K562 (cell line): ENCODE results near the gene ZNF598. TPM values are rescaled to one million over a fixed set of nuclear protein-coding genes. Genes with fewer than 3 reads are reported as not detected.

ENCODE experiments used
- ARID4B ChIP-seq: sonication (generic); formaldehyde crosslinking; IDR thresholded peaks from 2 replicates; pipeline ENCODE4 v1.8.0; 2022; ENCODE audit warnings: mild to moderate bottlenecking, missing genetic modification reagents
- BCL6 ChIP-seq: fragments of 250-450 bp; sonication (Bioruptor Pico); IDR thresholded peaks from 2 replicates; pipeline ENCODE4 v1.4.0; 2020
- CBFB ChIP-seq: sonication (generic); formaldehyde crosslinking; IDR thresholded peaks from 2 replicates; pipeline ENCODE4 v1.4.0; 2020; ENCODE audit warnings: mild to moderate bottlenecking, missing genetic modification reagents
- E2F6 ChIP-seq, 2 experiments: IDR thresholded peaks; 2 replicates each; pipeline ENCODE4 v1.6.1; 2011; ENCODE audit warnings: borderline replicate concordance in 1 of 2, control low read depth in 1 of 2, low read depth in 1 of 2, low read length in 1 of 2, mild to moderate bottlenecking in 1 of 2, mixed read lengths in 1 of 2, moderate library complexity in 1 of 2; ENCODE audit not compliant: insufficient read depth in 1 of 2, insufficient read length in 1 of 2, poor library complexity in 1 of 2, severe bottlenecking in 1 of 2; ENCODE audit errors: extremely low read depth in 1 of 2
- HSF4 ChIP-seq: fragments of 250-450 bp; sonication (Bioruptor Pico); IDR thresholded peaks from 2 replicates; pipeline ENCODE4 v2.1.2; 2022; ENCODE audit warnings: mild to moderate bottlenecking, moderate library complexity, borderline replicate concordance
- NR2C1 ChIP-seq, 2 experiments: fragments of 450-650 bp; IDR thresholded peaks; 2 replicates each; pipeline ENCODE4 v1.6.1; 2017; ENCODE audit warnings: mild to moderate bottlenecking in 2 of 2, antibody characterized with exemption in 1 of 2, inconsistent platforms in 1 of 2, missing compliant biosample characterization in 1 of 2, missing genetic modification characterization in 1 of 2
- SETDB1 ChIP-seq: IDR thresholded peaks from one replicate; pipeline ENCODE4 v1.6.1; 2012; ENCODE audit warnings: low read length, control low read depth, inconsistent platforms
- TFAM ChIP-seq: fragments of 250-450 bp; sonication (Bioruptor Pico); conservative IDR thresholded peaks from 2 replicates; pipeline ENCODE4 v1.5.0; 2021; ENCODE audit warnings: mild to moderate bottlenecking, moderate library complexity
- ZBTB26 ChIP-seq: fragments of 450-650 bp; formaldehyde crosslinking; IDR thresholded peaks from 2 replicates; pipeline ENCODE4 v1.4.0; 2022; ENCODE audit warnings: missing genetic modification characterization
- ZNF354B ChIP-seq: fragments of 250-450 bp; sonication (Bioruptor Pico); IDR thresholded peaks from 2 replicates; pipeline ENCODE4 v1.4.0; 2020
- polyA plus RNA-seq, 8 experiments: library from polyadenylated mRNA; depleted of rRNA in 4 of 8; stranded (reverse) in 5 of 8; unstranded in 3 of 8; fragments of >200 nt; fragmentation: Nextera tagmentation in 2 of 8; fragmentation: Illumina TruSeq in 1 of 8; extraction: Ambion mirVana in 2 of 8; extraction: Trizol in 1 of 8; gene quantifications; 2 replicates each; pipeline versions ENCODE4 v1.2.1 to v1.2.3, GENCODE V29; 2011 to 2014; ENCODE audit warnings: inconsistent platforms in 1 of 8, missing spikeins in 1 of 8
- total RNA-seq, 7 experiments: library from RNA; depleted of rRNA in 6 of 7; stranded (reverse); fragments of >200 nt in 6 of 7; fragmentation: Illumina TruSeq in 2 of 7; extraction: Trizol in 2 of 7; gene quantifications; 2 replicates each; pipeline versions ENCODE4 v1.2.1 to v1.2.3, GENCODE V29; 2011 to 2021; ENCODE audit warnings: low replicate concordance in 1 of 7
- TF ChIP-seq, protein P1 (sequence below), 2 experiments: fragments of 150-350 bp in 1 of 2; IDR thresholded peaks; 2 replicates each; pipeline ENCODE4 v1.6.1; 2012 to 2016; ENCODE audit warnings: low read depth in 2 of 2, low read length in 2 of 2, mild to moderate bottlenecking in 1 of 2, moderate library complexity in 1 of 2

The ZNF598 gene
- total and polyA plus RNA-seq, 9 of the 15 experiments (the other 6 are each of a cell fraction or from before 2014, with no cell fraction given): 0.11 to 115 (median 29.6) TPM

GRCh38 chr16:2027024-2028010 is 17.7 kb upstream of the ZNF598 start (continued):
- 0 out of 2 replicates have a peak, but pooled peaks have one; percentile 44 for TF ChIP-seq ARID4B
- TF ChIP-seq E2F6 (IDR thresholded peaks at IDR 0.05; ENCODE audit: borderline replicate concordance in 1 of 2, extremely low read depth in 1 of 2, insufficient read depth in 1 of 2, insufficient read length in 1 of 2, low read depth in 1 of 2, low read length in 1 of 2, poor library complexity in 1 of 2, severe bottlenecking in 1 of 2): peak in 1 of 2 experiments; percentile 83
- no peak for TF ChIP-seq HSF4 (CRISPR knock-in tag)
- TF ChIP-seq BCL6: no peak
- TF ChIP-seq TFAM (CRISPR knock-in tag): no peak
- no peak for TF ChIP-seq CBFB (CRISPR knock-in tag)
- TF ChIP-seq, protein P1, sequence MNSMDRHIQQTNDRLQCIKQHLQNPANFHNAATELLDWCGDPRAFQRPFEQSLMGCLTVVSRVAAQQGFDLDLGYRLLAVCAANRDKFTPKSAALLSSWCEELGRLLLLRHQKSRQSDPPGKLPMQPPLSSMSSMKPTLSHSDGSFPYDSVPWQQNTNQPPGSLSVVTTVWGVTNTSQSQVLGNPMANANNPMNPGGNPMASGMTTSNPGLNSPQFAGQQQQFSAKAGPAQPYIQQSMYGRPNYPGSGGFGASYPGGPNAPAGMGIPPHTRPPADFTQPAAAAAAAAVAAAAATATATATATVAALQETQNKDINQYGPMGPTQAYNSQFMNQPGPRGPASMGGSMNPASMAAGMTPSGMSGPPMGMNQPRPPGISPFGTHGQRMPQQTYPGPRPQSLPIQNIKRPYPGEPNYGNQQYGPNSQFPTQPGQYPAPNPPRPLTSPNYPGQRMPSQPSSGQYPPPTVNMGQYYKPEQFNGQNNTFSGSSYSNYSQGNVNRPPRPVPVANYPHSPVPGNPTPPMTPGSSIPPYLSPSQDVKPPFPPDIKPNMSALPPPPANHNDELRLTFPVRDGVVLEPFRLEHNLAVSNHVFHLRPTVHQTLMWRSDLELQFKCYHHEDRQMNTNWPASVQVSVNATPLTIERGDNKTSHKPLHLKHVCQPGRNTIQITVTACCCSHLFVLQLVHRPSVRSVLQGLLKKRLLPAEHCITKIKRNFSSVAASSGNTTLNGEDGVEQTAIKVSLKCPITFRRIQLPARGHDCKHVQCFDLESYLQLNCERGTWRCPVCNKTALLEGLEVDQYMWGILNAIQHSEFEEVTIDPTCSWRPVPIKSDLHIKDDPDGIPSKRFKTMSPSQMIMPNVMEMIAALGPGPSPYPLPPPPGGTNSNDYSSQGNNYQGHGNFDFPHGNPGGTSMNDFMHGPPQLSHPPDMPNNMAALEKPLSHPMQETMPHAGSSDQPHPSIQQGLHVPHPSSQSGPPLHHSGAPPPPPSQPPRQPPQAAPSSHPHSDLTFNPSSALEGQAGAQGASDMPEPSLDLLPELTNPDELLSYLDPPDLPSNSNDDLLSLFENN (IDR thresholded peaks at IDR 0.05; ENCODE audit: low read depth in 2 of 2, low read length in 2 of 2): no peak
- no peak for TF ChIP-seq NR2C1 (IDR thresholded peaks at IDR 0.05)
- TF ChIP-seq NR2C1 (tag; IDR thresholded peaks at IDR 0.05): no peak
- no peak for TF ChIP-seq ZNF354B
- no peak for TF ChIP-seq SETDB1
- no peak for TF ChIP-seq ZBTB26 (CRISPR knock-in tag)
